ENCODE results near the gene CDK5RAP2. TPM values are rescaled to one million over a fixed set of nuclear protein-coding genes. Genes with fewer than 3 reads are reported as not detected.
"Not testable (repeated sequence)": the region's sequence is repeated elsewhere in the genome, so short reads cannot be mapped to it uniquely, and the experiment has no call there.

Gene CDK5RAP2
- total RNA-seq, 1 donor from 2014 or later, result 50.8 TPM

DNA sequence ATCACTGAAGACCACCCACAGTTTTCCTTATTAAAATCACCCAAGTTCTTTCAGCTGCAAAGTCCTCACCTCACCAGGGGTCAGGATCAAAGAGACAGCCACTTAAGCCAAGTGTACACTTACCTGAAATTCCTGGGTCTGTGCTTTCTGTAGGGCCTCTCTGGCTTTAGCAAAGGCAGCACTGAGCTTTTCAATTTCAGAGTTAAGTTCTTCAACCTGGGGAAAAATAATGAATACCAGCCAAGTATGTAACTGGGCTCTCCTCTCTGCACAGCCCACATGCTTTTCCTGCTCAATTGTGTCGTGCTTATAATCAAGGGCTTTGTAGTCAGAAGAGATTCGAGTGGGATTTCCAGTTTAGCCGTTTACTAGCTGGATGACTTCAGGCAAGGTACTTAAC lies 55.1 kb downstream of the CDK5RAP2 start:
- Mint-ChIP-seq H3K36me3 (ENCODE audit: low read depth, unreplicated experiment) (peaks cover 47% of the 10 kb centered on the region), H3K4me3 (ENCODE audit: unreplicated experiment) (peak overlapping the region; percentile 37), H3K4me1 (ENCODE audit: unreplicated experiment) (no peaks in the 10 kb centered on the region), H3K9me3 (ENCODE audit: unreplicated experiment) (no peaks in the 10 kb centered on the region), H3K27ac (ENCODE audit: unreplicated experiment) (no peak overlapping the region), H3K27me3 (ENCODE audit: unreplicated experiment) (peaks cover 4% of the 10 kb centered on the region)
- TF ChIP-seq, protein P1, sequence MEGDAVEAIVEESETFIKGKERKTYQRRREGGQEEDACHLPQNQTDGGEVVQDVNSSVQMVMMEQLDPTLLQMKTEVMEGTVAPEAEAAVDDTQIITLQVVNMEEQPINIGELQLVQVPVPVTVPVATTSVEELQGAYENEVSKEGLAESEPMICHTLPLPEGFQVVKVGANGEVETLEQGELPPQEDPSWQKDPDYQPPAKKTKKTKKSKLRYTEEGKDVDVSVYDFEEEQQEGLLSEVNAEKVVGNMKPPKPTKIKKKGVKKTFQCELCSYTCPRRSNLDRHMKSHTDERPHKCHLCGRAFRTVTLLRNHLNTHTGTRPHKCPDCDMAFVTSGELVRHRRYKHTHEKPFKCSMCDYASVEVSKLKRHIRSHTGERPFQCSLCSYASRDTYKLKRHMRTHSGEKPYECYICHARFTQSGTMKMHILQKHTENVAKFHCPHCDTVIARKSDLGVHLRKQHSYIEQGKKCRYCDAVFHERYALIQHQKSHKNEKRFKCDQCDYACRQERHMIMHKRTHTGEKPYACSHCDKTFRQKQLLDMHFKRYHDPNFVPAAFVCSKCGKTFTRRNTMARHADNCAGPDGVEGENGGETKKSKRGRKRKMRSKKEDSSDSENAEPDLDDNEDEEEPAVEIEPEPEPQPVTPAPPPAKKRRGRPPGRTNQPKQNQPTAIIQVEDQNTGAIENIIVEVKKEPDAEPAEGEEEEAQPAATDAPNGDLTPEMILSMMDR (IDR thresholded peaks at IDR 0.05; ENCODE audit: unreplicated experiment), result no peak
- no peak for DNase-seq (ENCODE audit: low spot score)

DNA sequence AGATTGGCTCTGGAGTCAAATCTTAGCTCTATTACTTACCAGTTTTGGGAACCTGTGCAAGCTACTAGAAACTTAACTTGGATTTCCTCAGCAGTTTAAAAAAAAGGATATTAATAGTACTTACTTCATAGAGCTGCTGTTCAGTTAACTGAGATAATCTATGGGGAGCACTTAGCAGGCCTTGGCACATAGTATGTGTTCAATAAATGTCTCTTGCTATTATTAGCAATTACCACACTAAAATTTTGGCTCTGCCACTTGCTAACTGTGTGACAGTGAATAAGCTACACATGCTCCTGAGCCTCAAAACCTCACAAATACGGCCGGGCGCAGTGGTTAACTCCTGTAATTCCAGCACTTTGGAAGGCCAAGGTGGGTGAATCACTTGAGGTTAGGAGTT lies 55.9 kb downstream of the CDK5RAP2 start:
- Mint-ChIP-seq H3K27me3 (ENCODE audit: unreplicated experiment) (peaks cover 4% of the 10 kb centered on the region), H3K36me3 (ENCODE audit: low read depth, unreplicated experiment) (peaks cover 42% of the 10 kb centered on the region), H3K4me3 (ENCODE audit: unreplicated experiment) (no peak overlapping the region), H3K27ac (ENCODE audit: unreplicated experiment) (no peak overlapping the region), H3K4me1 (ENCODE audit: unreplicated experiment) (no peaks in the 10 kb centered on the region), H3K9me3 (ENCODE audit: unreplicated experiment) (no peaks in the 10 kb centered on the region)
- TF ChIP-seq, protein P1 (IDR thresholded peaks at IDR 0.05; ENCODE audit: unreplicated experiment), result no peak
- no peak for DNase-seq (ENCODE audit: low spot score)

DNA sequence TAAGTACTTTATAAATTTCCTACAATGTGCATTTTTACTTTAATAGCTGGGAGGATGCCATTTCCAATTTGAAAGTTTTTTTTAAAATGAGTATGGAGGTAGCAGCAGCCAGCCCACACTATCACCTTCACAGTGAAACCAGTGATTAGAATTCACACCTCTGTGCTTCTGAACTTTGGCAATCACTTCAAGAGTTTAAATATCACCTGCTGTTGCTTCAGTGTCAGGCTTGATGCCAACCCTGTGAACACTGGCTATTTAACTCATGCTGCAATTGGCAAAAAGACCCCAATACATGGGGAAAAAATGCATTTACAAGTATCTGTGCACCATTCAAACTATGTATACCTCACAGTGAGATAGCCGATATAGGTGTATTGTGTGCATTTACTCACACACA lies 57.4 kb downstream of the CDK5RAP2 start:
- H3K36me3 Mint-ChIP-seq (ENCODE audit: low read depth, unreplicated experiment), result peaks cover 35% of the 10 kb centered on the region
- no peaks in the 10 kb centered on the region for H3K4me1 Mint-ChIP-seq (ENCODE audit: unreplicated experiment)
- H3K9me3 Mint-ChIP-seq (ENCODE audit: unreplicated experiment), result no peaks in the 10 kb centered on the region

DNA sequence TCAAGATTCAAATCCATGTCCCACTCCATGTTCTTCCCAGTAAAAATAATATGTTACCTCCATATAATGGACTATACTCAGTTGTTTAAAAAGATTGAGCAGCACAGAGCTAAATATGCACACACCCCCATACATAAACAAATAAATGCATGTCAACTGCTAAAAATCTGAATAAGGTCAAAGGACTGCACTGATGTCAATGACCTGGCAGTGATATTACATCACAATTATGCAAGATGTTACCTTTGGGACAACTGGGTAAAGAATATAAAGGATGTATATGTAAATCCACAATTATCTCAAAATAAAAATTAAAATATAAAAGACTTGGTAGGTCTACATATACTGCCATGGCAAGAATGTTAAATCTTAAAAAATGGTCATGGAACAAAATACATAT lies 57.9 kb downstream of the CDK5RAP2 start:
- TF ChIP-seq, protein P1 (IDR thresholded peaks at IDR 0.05; ENCODE audit: unreplicated experiment), result no peak
- Mint-ChIP-seq H3K4me1 (ENCODE audit: unreplicated experiment) (no peaks in the 10 kb centered on the region), H3K36me3 (ENCODE audit: low read depth, unreplicated experiment) (peaks cover 30% of the 10 kb centered on the region), H3K4me3 (ENCODE audit: unreplicated experiment) (no peak overlapping the region), H3K9me3 (ENCODE audit: unreplicated experiment) (no peaks in the 10 kb centered on the region), H3K27ac (ENCODE audit: unreplicated experiment) (no peak overlapping the region), H3K27me3 (ENCODE audit: unreplicated experiment) (peaks cover 4% of the 10 kb centered on the region)
- DNase-seq (ENCODE audit: low spot score), result no peak

More for the DNA sequence above, 57.4 kb downstream of the CDK5RAP2 start:
- H3K27me3 Mint-ChIP-seq (ENCODE audit: unreplicated experiment), result peaks cover 4% of the 10 kb centered on the region
- DNase-seq (ENCODE audit: low spot score), result no peak
- no peak overlapping the region for H3K27ac Mint-ChIP-seq (ENCODE audit: unreplicated experiment)
- no peak overlapping the region for H3K4me3 Mint-ChIP-seq (ENCODE audit: unreplicated experiment)
- TF ChIP-seq, protein P1 (IDR thresholded peaks at IDR 0.05; ENCODE audit: unreplicated experiment), result no peak

DNA sequence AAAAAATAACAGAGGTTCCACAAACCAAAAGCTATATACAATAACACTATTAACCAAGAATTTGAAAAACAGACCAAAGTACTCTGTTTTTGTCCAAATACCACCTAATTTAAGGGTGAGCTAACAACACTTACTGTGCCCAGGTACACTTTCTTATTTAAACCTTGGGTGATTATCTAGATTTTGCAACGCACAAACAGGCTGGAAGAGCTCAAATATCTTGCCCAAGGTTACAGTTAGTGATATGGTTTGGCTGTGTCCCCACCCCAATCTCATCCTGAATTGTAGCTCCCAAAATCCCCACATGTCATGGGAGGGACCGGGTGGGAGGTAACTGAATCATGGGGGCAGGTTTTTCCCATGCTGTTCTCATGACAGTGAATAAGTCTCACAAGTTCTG lies 58.9 kb downstream of the CDK5RAP2 start:
- Mint-ChIP-seq H3K9me3 (ENCODE audit: unreplicated experiment) (no peaks in the 10 kb centered on the region), H3K27ac (ENCODE audit: unreplicated experiment) (no peak overlapping the region), H3K36me3 (ENCODE audit: low read depth, unreplicated experiment) (peaks cover 29% of the 10 kb centered on the region), H3K27me3 (ENCODE audit: unreplicated experiment) (no peaks in the 10 kb centered on the region), H3K4me3 (ENCODE audit: unreplicated experiment) (no peak overlapping the region), H3K4me1 (ENCODE audit: unreplicated experiment) (no peaks in the 10 kb centered on the region)
- TF ChIP-seq, protein P1 (IDR thresholded peaks at IDR 0.05; ENCODE audit: unreplicated experiment), result no peak
- DNase-seq (ENCODE audit: low spot score), result no peak

DNA sequence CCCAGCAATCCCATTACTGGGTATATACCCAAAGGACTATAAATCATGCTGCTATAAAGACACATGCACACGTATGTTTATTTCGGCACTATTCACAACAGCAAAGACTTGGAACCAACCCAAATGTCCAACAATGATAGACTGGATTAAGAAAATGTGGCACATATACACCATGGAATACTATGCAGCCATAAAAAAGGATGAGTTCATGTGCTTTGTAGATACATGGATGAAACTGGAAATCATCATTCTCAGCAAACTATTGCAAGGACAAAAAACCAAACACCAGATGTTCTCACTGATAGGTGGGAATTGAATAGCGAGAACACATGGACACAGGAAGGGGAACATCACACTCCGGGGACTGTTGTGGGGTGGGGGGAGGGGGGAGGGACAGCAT lies 64.0 kb downstream of the CDK5RAP2 start:
- not testable (repeated sequence) for H3K4me1 Mint-ChIP-seq (ENCODE audit: unreplicated experiment); H3K27me3 Mint-ChIP-seq (ENCODE audit: unreplicated experiment); DNase-seq (ENCODE audit: low spot score); H3K9me3 Mint-ChIP-seq (ENCODE audit: unreplicated experiment); H3K27ac Mint-ChIP-seq (ENCODE audit: unreplicated experiment); H3K4me3 Mint-ChIP-seq (ENCODE audit: unreplicated experiment)
- H3K36me3 Mint-ChIP-seq (ENCODE audit: low read depth, unreplicated experiment), result peaks cover 26% of the 10 kb centered on the region

DNA sequence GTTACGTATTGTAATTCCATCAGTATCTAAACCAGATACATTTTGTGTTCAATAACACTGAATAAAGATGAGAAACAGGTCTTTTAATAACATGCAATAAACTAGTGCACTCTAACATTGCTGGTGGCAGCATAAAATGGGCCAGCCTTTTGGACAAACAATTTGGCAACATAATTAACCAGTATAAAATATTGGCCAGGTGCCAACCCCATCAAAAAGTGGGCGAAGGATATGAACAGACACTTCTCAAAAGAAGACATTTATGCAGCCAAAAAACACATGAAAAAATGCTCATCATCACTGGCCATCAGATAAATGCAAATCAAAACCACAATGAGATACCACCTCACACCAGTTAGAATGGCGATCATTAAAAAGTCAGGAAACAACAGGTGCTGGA lies 64.5 kb downstream of the CDK5RAP2 start:
- not testable (repeated sequence) for DNase-seq (ENCODE audit: low spot score); H3K27ac Mint-ChIP-seq (ENCODE audit: unreplicated experiment); H3K4me1 Mint-ChIP-seq (ENCODE audit: unreplicated experiment); H3K9me3 Mint-ChIP-seq (ENCODE audit: unreplicated experiment); H3K27me3 Mint-ChIP-seq (ENCODE audit: unreplicated experiment); H3K4me3 Mint-ChIP-seq (ENCODE audit: unreplicated experiment)
- H3K36me3 Mint-ChIP-seq (ENCODE audit: low read depth, unreplicated experiment), result peaks cover 32% of the 10 kb centered on the region
